Activated B cell treated with CpG ODN at 0.5 μM for 24 hours (primary cell): ENCODE results near the gene PHACTR3. TPM values are rescaled to one million over a fixed set of nuclear protein-coding genes. Genes with fewer than 3 reads are reported as not detected.

Source experiments
- ATAC-seq: fragments of 200-7000 bp; cut with Tn5 transposase; one replicate; pipeline ENCODE4 v1.10.0; 2021; ENCODE audit warnings: low read depth, mild to moderate bottlenecking, moderate library complexity
- CTCF ChIA-PET: fragments of 350-600 bp; sonication (Branson Sonifier 250); formaldehyde crosslinking; loops from one replicate; lab custom pipeline; 2021; ENCODE audit warnings: antibody characterized with exemption; lab: Charles Lee
- POLR2A ChIA-PET: fragments of 350-600 bp; sonication (Branson Sonifier 250); formaldehyde crosslinking; loops from one replicate; lab custom pipeline; 2021; ENCODE audit warnings: antibody characterized with exemption; lab: Charles Lee
- DNase-seq: peaks from one replicate; pipeline ENCODE4 v3.0.0; 2022
- H3K27ac Mint-ChIP-seq: one replicate; pipeline ENCODE4 v1.8.0; 2020; ENCODE audit warnings: mixed read lengths
- H3K27me3 Mint-ChIP-seq: one replicate; pipeline ENCODE4 v1.8.0; 2021; ENCODE audit warnings: mixed read lengths
- H3K36me3 Mint-ChIP-seq: one replicate; pipeline ENCODE4 v1.8.0; 2021; ENCODE audit warnings: low read depth, mixed read lengths
- H3K4me1 Mint-ChIP-seq: one replicate; pipeline ENCODE4 v1.8.0; 2021; ENCODE audit warnings: mixed read lengths
- H3K4me3 Mint-ChIP-seq: one replicate; pipeline ENCODE4 v1.8.0; 2020; ENCODE audit warnings: mild to moderate bottlenecking, mixed read lengths
- H3K9me3 Mint-ChIP-seq: one replicate; pipeline ENCODE4 v1.8.0; 2020; ENCODE audit warnings: mixed read lengths
- intact Hi-C: fragments of 100-400 bp; cut with micrococcal nuclease; formaldehyde crosslinking; loops from one replicate; pipeline ENCODE4 v1.15.1; 2024
- total RNA-seq: library from RNA; stranded (reverse); gene quantifications from 2 replicates; pipeline ENCODE4 v1.2.3, GENCODE V29; 2022
- TF ChIP-seq, protein P1 (sequence below): fragments of 200-600 bp; IDR thresholded peaks from one replicate; pipeline ENCODE4 v1.8.0; 2022; ENCODE audit warnings: antibody characterized with exemption, mild to moderate bottlenecking

PHACTR3 gene
- total RNA-seq, 1 donor from 2014 or later: not detected

DNA sequence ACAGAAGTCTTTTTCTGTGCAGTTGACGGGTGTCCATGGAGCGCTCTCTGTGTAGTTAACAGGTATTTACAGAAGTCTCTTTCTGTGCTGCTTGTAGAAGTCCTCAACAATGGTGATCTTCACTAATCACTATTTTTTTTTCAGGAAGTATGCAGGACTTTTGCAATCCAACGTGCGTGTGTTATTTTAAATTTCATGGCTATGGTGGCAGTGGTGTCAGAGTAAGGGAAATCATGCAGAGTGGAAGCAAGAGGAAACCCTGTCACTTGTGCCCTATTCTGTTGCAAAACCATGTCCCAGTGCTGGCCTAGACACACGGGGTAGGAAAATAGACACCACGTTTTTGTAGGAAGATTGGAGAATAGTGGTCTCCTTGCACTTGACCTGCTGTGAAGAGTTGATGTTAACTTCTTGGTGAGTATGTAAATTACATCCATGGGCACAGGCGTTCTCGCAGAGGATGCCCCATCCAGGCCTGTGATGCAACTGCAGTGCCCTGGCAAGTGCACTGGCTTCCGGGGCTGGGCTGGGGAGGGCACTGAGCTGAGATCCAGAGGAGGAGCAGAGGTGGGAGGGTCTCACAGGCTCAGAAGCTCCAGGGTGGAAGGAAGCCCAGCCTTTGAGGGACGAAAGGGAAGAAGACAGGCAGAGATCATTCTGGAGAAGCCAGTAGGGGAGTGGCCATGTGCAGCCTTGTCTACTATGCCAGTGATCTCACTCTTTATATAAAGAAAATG is 182.6 kb downstream of the PHACTR3 start:
- H3K4me1 Mint-ChIP-seq: no peaks in the 10 kb centered on the region
- TF ChIP-seq, protein P1, sequence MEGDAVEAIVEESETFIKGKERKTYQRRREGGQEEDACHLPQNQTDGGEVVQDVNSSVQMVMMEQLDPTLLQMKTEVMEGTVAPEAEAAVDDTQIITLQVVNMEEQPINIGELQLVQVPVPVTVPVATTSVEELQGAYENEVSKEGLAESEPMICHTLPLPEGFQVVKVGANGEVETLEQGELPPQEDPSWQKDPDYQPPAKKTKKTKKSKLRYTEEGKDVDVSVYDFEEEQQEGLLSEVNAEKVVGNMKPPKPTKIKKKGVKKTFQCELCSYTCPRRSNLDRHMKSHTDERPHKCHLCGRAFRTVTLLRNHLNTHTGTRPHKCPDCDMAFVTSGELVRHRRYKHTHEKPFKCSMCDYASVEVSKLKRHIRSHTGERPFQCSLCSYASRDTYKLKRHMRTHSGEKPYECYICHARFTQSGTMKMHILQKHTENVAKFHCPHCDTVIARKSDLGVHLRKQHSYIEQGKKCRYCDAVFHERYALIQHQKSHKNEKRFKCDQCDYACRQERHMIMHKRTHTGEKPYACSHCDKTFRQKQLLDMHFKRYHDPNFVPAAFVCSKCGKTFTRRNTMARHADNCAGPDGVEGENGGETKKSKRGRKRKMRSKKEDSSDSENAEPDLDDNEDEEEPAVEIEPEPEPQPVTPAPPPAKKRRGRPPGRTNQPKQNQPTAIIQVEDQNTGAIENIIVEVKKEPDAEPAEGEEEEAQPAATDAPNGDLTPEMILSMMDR: no peak
- DNase-seq (no peak), ATAC-seq (no peak)
- H3K27ac Mint-ChIP-seq: no peak overlapping the region
- H3K4me3 Mint-ChIP-seq: no peak overlapping the region
- POLR2A ChIA-PET: no interaction called here
- peaks cover 3% of the 10 kb centered on the region for H3K9me3 Mint-ChIP-seq
- H3K36me3 Mint-ChIP-seq: no peaks in the 10 kb centered on the region
- CTCF ChIA-PET: no interaction called here
- peaks cover 2% of the 10 kb centered on the region for H3K27me3 Mint-ChIP-seq
- intact Hi-C loops: no loop called here

DNA sequence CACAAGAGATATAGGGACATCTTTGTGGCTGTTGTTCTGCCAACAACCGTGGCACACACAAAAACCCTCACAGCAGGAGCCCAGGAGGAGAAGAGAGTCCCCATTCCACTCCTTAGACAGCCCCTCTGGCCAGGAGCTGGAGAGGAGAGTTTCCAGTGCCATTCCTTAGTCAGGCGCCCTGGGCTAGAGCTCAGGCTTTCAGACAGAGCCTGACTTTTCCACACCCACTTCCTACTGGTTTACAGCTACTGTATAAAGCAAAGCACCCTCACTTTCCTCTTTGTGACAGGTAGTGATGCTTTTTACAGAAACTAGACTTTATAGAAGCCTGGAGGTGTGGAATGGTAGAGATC is 183.2 kb downstream of the PHACTR3 start:
- ATAC-seq (no peak), DNase-seq (no peak)
- Mint-ChIP-seq H3K4me1 (no peaks in the 10 kb centered on the region), H3K36me3 (no peaks in the 10 kb centered on the region), H3K27me3 (peaks cover 2% of the 10 kb centered on the region), H3K4me3 (no peak overlapping the region), H3K27ac (no peak overlapping the region), H3K9me3 (peaks cover 8% of the 10 kb centered on the region)
- intact Hi-C loops: no loop called here
- TF ChIP-seq, protein P1: no peak
- CTCF ChIA-PET: no interaction called here
- POLR2A ChIA-PET: no interaction called here

DNA sequence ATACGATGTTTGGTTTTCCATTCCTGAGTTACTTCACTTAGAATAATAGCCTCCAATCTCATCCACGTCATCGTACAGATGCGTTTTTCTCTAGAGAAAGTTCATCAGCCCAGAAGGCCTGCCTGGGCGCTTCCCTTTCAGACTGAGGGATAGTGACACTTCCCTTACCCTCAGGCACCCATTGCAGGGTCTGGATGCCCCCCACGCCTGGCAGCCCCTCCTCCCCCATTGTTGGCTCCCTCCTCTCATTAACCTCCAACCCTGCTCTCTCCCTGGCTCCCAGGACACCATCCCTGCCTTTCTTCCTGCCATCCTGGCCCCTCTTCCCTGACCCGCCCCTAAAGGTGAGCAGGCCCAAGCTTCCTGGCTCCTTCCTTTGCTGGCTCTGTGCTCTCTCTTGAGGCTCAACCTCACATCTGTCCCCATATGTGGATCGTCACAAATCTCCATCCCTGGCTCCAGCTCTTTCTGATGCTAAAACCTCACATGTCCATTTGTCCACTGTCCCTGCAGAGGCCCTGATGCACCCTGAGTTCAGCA is 183.9 kb downstream of the PHACTR3 start:
- TF ChIP-seq, protein P1: no peak
- H3K27ac Mint-ChIP-seq: no peak overlapping the region
- peaks cover 3% of the 10 kb centered on the region for H3K27me3 Mint-ChIP-seq
- ChIA-PET POLR2A (no interaction called here), CTCF (no interaction called here)
- ATAC-seq (no peak), DNase-seq (no peak)
- no peak overlapping the region for H3K4me3 Mint-ChIP-seq
- H3K36me3 Mint-ChIP-seq: no peaks in the 10 kb centered on the region
- H3K9me3 Mint-ChIP-seq: peaks cover 10% of the 10 kb centered on the region
- intact Hi-C loops: no loop called here
- no peaks in the 10 kb centered on the region for H3K4me1 Mint-ChIP-seq

DNA sequence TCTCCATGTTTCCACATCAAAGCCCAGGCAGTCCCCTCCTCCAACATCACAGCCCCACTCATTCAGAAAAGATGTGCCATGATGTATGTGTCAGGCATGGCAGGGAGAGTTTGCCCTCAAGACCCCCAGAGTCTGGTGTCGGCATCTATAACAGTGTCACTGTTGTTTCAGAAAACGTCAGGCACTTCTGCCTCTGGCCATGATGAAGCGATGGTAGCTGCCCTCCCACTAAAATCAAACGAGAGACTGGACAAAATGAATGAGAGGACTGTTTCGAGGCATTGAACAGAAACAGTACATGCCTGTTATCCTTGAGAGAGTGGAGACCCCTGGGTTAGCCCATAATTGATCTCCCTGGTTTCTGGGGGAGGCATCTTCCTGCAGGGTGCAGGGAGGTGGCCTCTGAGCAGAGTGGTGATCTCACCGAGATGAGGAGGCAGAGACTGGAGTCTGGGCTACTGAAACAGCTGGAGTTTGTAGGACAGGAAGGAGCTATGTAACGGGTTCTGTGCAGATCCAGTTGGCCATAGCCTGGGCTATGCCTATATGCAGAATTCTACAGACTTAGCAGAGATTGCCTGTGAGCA is 184.6 kb downstream of the PHACTR3 start:
- ChIA-PET POLR2A (no interaction called here), CTCF (no interaction called here)
- no peaks in the 10 kb centered on the region for H3K36me3 Mint-ChIP-seq
- intact Hi-C loops: no loop called here
- TF ChIP-seq, protein P1: no peak
- H3K27me3 Mint-ChIP-seq: peaks cover 6% of the 10 kb centered on the region
- DNase-seq: no peak
- H3K4me3 Mint-ChIP-seq: no peak overlapping the region
- H3K27ac Mint-ChIP-seq: no peak overlapping the region
- no peak for ATAC-seq
- H3K9me3 Mint-ChIP-seq: peaks cover 13% of the 10 kb centered on the region
- H3K4me1 Mint-ChIP-seq: no peaks in the 10 kb centered on the region

DNA sequence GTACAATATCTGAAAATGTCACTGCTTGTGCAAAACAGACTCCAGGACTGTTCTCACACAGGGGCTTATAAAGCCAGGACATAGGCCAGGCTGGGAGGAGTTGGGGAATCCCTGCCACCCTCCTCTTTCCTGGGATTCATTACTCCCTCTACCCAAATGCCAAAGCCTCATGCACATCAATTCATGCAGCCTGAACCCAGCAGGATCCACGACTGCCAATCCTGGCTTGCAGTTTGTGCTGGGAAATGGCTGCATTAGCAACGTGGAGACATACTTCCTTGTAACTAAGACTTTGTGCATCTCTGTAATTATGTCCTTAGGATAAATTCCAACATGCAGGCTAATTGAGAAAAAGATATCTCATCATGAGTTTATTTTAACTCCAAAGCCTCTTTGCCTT is 185.3 kb downstream of the PHACTR3 start:
- TF ChIP-seq, protein P1: no peak
- H3K9me3 Mint-ChIP-seq: peaks cover 18% of the 10 kb centered on the region
- no peaks in the 10 kb centered on the region for H3K36me3 Mint-ChIP-seq
- no peak for DNase-seq
- ChIA-PET POLR2A (no interaction called here), CTCF (no interaction called here)
- H3K27me3 Mint-ChIP-seq: peaks cover 6% of the 10 kb centered on the region
- H3K27ac Mint-ChIP-seq: no peak overlapping the region
- ATAC-seq: no peak
- H3K4me3 Mint-ChIP-seq: no peak overlapping the region
- intact Hi-C loops: no loop called here
- H3K4me1 Mint-ChIP-seq: no peaks in the 10 kb centered on the region
